Esophagus squamous epithelium (tissue), 4 donors: ENCODE data around the gene OR51A7.
"Not testable (repeated sequence)": the region's sequence is repeated elsewhere in the genome, so short reads cannot be mapped to it uniquely, and the experiment has no call there.

Experiments used
- CTCF ChIP-seq, 6 experiments: fragments of 450-650 bp in 4 of 6; fragments of 200-600 bp in 2 of 6; sonication (generic) in 2 of 6; IDR thresholded peaks; one replicate each; pipeline ENCODE4 v1.5.1; 2016 to 2019; ENCODE audit warnings: antibody characterized with exemption in 6 of 6, mild to moderate bottlenecking in 4 of 6, moderate library complexity in 4 of 6
- POLR2A ChIP-seq, 4 donors: fragments of 450-650 bp; IDR thresholded peaks; one replicate each; pipeline ENCODE4 v1.6.1; 2017; ENCODE audit warnings: antibody characterized with exemption in 4 of 4, mild to moderate bottlenecking in 4 of 4, moderate library complexity in 3 of 4

- TF ChIP-seq CTCF, POLR2A (IDR thresholded peaks at IDR 0.05): not testable (repeated sequence)
Measured at GRCh38 chr11:4854286-4854685, 49.3 kb upstream of the OR51A7 start.
